Smooth muscle cell of the brain vasculature (primary cell): ENCODE measurements around the gene AMDHD1.

Source experiments
- DNase-seq: peaks from one replicate; pipeline ENCODE4 v3.0.0-alpha.2; 2012; ENCODE audit warnings: low read depth, low spot score

AMDHD1 gene, protein sequence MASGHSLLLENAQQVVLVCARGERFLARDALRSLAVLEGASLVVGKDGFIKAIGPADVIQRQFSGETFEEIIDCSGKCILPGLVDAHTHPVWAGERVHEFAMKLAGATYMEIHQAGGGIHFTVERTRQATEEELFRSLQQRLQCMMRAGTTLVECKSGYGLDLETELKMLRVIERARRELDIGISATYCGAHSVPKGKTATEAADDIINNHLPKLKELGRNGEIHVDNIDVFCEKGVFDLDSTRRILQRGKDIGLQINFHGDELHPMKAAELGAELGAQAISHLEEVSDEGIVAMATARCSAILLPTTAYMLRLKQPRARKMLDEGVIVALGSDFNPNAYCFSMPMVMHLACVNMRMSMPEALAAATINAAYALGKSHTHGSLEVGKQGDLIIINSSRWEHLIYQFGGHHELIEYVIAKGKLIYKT

DNA sequence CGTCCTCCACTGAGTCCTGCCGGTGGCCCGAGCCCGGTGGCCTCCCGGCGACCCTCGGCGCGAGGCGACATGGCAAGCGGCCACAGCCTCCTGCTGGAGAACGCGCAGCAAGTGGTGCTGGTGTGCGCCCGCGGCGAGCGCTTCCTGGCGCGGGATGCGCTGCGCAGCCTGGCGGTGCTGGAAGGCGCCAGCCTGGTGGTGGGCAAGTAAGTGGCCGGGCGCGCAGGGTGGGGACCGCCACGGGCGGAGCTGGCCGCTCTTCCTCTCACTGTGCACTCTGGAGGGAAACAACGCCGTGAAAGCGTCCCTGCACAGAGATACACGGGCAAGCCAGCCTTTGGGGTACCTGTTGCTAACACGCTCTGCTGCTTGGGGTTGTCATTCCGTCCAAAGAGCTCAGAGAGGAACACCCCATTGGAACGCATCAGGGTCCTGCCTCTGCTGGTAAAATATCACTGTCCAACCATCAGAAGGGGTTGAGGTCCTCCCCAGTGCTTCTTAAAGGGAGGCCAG, at the start of gene AMDHD1:
AMDHD1 (plus strand) TSS at position 2 of the 513 bp plus-strand sequence; CDS start at position 70, 68 bp downstream.
- DNase-seq: no peak

DNA sequence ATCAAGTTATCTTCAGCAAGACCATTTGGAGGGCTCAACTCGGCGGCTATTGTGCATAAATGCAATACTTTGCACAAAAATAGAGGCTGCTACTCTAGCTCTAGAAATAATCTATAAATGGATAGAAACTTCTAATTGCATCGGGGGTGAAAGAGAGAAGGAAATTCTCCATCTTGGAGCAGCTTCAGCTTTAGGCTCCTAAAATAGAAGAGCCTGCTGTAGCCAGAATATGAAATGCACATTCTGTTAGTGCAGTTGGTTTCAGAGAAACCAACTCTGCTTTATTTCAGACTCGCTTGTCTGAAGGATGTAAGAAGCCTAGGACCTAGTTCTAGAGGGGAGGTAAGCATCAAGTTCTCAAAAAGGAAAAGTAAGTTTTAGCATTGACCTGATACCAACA, 46.3 kb upstream of the AMDHD1 start:
- no peak for DNase-seq

- no peak for DNase-seq
These were observed 45.0 kb upstream of the AMDHD1 start for GRCh38 chr12:95898081-95898480.

DNA sequence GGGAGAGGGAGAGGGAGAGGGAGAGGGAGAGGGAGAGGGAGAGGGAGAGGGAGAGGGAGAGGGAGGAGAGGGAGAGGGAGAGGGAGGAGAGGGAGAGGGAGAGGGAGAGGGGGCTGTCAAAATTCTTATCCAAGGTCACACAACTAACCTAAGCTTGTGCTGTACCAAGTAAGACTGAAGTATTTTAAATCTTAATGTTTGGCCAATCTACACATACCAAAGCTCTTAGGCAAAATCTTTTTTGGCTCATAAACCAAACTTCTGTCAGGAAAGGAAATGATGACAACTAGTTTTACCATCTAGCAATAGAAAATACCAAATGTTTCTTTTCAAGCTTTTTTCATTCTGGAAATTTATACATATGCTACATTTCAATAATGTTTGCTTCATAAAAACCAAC, 34.6 kb upstream of the AMDHD1 start:
- no peak for DNase-seq

- no peak for DNase-seq
These were observed 33.3 kb upstream of the AMDHD1 start for GRCh38 chr12:95909871-95910270.

DNA sequence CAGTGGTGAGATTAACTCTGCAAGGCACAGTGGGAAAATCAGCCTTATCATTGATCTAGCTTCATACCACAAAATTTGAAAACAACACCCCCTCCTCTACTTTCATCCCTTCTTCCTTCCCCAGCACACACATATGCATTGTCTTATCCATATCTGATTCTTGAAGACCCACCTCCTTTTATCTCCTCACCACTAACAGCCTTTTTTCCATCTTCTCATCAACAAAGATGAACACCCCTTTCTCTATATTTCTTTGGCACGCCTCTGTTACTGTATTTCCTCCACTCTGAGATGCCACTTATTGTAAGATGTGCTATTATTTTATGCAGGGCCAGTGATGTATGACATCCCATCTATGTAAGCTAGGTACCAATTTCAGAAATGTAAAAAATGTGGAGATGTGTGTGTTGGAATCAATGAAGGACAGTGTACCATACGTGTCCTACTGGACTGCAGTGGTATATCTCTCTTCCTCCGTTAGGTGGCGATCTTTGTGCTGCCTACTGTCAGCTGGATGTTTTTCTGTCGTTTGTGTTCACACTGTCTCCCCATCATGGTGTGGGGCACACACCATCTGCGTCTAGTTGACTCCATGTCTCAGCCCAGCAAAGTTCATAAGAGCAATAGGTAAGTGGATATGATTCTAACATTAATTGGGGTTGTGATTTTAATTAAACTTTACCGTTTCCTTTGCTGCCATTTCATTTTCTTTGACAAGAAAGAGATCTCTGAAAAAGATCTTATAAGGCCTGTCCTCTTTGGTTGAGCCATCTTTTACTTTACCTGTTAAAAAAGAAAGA, 24.7 kb upstream of the AMDHD1 start:
- DNase-seq: no peak

- no peak for DNase-seq
These were observed 24.0 kb upstream of the AMDHD1 start for GRCh38 chr12:95919110-95919509.

DNA sequence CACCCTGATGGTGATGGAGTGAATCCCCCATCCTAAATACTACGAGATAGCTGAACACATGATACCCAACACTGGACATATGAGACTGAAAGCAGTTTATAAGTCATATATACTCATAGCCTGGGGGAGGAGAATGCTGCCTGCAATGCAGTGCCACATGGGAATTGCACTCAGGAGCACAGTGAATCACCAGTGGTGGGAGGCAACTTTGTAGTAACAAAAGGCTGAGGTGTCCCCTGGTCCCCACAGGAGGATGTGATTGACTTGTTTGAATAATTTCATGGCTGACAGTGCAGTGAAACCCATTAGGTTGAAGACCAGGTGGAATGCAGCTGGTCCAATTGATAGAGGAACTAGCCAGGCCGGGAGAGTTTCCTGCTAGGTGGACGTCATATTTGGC, 20.9 kb upstream of the AMDHD1 start:
- DNase-seq: no peak

- DNase-seq: no peak
These were observed 2.6 kb upstream of the AMDHD1 start for GRCh38 chr12:95940514-95940913.

DNA sequence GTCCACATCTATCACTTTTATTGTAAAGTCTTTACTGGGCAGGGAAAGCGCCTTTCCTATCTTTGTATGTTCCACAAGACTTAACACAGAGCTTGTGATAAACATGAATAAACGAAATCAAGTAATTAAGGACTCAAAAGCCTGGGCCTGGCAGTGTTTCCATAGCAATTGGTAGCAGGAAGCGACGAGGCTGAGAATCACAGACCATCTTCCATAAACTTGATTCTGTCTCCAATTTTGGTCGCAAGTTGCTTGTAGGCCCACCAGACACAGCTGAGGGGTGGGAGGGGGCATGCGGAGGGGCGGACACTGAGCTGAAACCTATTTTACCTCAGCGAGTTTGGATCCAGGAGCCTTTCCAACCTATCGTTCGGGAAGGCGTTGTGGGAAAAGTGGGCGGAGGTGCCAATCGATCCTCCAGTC, 1.0 kb upstream of the AMDHD1 start:
- DNase-seq: no peak

- no peak for DNase-seq
These were observed 404 bp upstream of the AMDHD1 start, which contains the start of gene CCDC38 for GRCh38 chr12:95942524-95943329. CCDC38 (minus strand) TSS chr12:95942614; CDS start chr12:95936509, 6,105 bp downstream.

GRCh38 chr12:95944108-95944704, 1.1 kb downstream of the AMDHD1 start:
- no peak for DNase-seq

- no peak for DNase-seq
These were observed 6.5 kb downstream of the AMDHD1 start for GRCh38 chr12:95949477-95950206.

- DNase-seq: no peak
These were observed 8.4 kb downstream of the AMDHD1 start for GRCh38 chr12:95951515-95951914.

DNA sequence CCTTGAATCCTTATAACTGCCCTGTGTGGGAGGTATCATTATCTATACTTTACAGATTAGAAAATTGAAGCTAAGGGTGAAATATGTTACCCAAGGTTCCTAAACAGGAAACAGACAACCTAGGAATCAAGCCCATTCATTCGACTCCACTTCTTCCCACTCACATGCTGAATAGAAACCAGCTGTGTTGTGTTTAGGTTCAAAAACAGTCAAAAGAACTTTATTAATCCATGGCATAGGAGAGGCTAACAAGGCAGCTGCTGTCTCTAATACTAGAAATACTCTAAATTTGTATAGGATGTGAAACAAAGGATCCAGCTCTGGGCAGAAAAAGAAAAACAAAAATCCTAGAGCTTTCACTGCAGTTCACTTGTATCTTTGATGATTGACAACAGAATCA, 9.9 kb downstream of the AMDHD1 start:
- DNase-seq: no peak

GRCh38 chr12:95955549-95956159, 12.5 kb downstream of the AMDHD1 start:
- no peak for DNase-seq

DNA sequence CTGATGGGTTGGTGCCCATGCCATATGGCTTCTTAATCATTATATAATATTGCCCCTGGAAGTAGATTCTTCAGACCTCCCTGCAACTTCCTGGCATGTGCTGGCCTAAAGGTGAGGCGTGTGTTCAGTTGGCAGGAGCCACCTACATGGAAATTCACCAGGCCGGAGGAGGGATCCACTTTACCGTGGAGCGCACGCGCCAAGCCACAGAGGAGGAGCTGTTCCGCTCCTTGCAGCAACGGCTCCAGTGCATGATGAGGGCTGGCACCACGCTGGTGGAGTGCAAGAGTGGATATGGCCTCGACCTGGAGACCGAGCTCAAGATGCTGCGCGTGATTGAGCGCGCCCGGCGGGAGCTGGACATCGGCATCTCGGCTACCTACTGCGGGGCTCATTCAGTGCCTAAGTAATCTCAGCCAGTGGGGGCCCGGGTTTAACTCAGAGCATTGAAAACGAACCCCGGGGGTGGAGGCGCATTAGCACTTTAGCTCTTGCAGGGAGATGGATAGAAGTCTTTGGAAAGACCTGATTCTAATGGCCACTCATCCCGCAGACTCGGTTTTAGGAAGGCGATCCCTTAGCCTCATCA, 13.5 kb downstream of the AMDHD1 start:
- no peak for DNase-seq

DNA sequence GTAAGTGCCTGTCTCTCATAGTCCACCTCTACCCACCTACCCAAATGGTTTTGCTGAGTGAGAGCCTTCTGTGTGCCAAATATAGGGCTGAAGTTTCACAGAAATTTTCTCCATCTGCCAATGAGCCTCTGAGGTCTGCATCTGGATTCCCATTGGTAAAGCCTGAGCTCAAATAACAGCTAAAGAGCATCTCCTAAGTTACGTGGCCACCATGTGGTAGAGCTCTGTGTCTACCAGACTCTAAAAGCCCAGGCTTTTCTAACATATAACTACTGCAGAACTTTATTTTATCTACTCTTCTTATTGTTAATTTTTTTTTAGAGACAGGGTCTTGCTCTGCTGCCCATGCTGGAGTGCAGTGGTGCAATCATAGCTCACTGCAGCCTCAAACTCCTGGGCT, 16.0 kb downstream of the AMDHD1 start:
- no peak for DNase-seq

GRCh38 chr12:95960241-95960640, 17.1 kb downstream of the AMDHD1 start:
- DNase-seq: no peak

DNA sequence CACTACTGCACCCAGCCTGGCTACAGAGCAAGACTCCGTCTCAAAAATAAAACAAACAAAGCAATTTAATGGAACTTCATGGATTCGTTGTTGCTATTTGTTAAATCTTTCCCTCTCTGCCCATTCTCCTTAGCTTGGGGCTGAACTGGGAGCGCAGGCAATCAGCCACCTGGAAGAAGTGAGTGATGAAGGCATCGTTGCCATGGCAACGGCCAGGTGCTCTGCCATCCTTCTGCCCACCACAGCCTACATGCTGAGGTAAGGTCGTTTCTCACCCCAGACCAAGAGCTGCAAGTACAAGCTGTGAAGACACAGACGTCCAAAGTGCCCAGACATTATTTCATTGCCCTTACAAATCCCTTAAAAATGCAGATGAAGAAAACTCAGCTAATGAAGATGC, 19.1 kb downstream of the AMDHD1 start:
- DNase-seq: no peak
